ENCODE results near the gene BEST2. TPM values are rescaled to one million over a fixed set of nuclear protein-coding genes. Genes with fewer than 3 reads are reported as not detected.

Gene BEST2
- total RNA-seq, 1 experiment from 2014 or later: not detected

DNA sequence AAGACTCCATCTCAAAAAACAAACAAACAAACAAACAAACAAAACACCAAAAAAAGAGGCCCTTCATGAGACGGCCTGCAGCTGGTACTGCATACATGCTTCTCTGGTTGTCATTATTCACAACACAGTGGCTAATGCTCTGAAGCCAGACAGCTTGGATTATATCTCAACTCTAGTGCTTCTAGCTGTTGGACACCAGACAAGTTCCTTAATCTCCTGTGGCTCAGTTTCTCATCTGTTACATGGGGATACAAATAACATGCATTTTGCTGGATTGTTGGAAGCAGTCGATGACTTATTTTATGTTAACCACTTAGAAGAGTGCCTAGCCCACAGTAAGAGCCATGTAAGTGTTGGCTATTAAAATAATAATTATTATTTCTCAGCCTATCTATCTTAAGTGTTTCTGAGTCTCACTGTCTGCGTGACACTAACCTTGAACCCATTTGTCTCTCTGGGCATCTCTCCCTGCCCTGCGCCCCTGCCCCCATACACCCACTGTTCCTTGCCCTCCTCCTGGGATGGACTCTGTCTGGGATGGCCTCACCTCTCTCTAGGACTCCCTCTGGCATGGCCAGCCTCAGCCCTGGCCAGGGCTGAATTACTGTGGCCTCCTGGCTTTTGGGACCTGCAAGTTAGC lies 36.6 kb downstream of the BEST2 start:
- H3K9me3 ChIP-seq (ENCODE audit: low read length): no peaks in the 10 kb centered on the region
- peaks cover 64% of the 10 kb centered on the region for H3K4me1 ChIP-seq (ENCODE audit: low read length)
- no peaks in the 10 kb centered on the region for H3K9me2 ChIP-seq (replicated peaks; ENCODE audit: insufficient read depth, low read length)
- H3K27me3 ChIP-seq (ENCODE audit: low read length): no peaks in the 10 kb centered on the region
- H3K27ac ChIP-seq (ENCODE audit: low read length): peak overlapping the region; percentile 84
- H3K79me2 ChIP-seq (ENCODE audit: low read length): peaks cover 17% of the 10 kb centered on the region
- H3K4me2 ChIP-seq (ENCODE audit: low read depth, low read length, poor library complexity, severe bottlenecking): peak overlapping the region; percentile 95
- H3K4me3 ChIP-seq (ENCODE audit: low read length): no peak overlapping the region; the same call in 1 of the 2 replicates
- DNase-seq: no peak
- peak overlapping the region; percentile 77 for H3K9ac ChIP-seq (ENCODE audit: low read length)
- H4K20me1 ChIP-seq (ENCODE audit: insufficient read depth, low read depth, low read length): peaks cover 5% of the 10 kb centered on the region; the same call in 1 of the 2 replicates
- no peak overlapping the region for H2AFZ ChIP-seq (ENCODE audit: low read length)
- no peaks in the 10 kb centered on the region for H3K36me3 ChIP-seq (ENCODE audit: insufficient read depth, low read length)

DNA sequence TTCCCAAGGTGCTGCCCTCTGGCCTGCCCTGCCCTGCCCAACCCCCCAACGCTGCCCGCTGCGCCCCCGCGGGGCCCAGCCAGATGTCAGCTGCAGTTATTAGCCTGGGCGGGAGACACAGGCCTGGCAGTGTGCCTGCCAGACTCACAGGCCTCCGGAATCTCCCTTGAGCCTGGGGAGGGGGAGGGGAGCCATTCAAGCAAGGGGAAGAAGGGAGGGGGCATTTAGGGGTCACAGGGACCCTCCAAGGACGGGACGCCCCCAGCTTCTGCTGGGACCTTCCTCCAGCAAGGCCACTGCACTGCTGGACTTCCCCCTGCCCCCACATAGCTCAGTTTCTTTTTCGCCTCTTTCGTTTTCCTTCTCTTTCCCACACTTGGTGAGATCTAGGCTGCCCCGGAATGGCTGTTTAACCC lies 37.1 kb downstream of the BEST2 start:
- Histone ChIP-seq H3K4me3 (ENCODE audit: low read length) (peak overlapping the region; percentile 80), H3K9me3 (ENCODE audit: low read length) (no peaks in the 10 kb centered on the region), H3K36me3 (ENCODE audit: insufficient read depth, low read length) (no peaks in the 10 kb centered on the region), H3K4me2 (ENCODE audit: low read depth, low read length, poor library complexity, severe bottlenecking) (peak overlapping the region; percentile 95), H2AFZ (ENCODE audit: low read length) (no peak overlapping the region), H3K27me3 (ENCODE audit: low read length) (no peaks in the 10 kb centered on the region), H3K79me2 (ENCODE audit: low read length) (peaks cover 18% of the 10 kb centered on the region), H3K27ac (ENCODE audit: low read length) (peak overlapping the region; percentile 84), H4K20me1 (ENCODE audit: insufficient read depth, low read depth, low read length) (peaks cover 5% of the 10 kb centered on the region; the same call in 1 of the 2 replicates), H3K4me1 (ENCODE audit: low read length) (peaks cover 60% of the 10 kb centered on the region), H3K9ac (ENCODE audit: low read length) (peak overlapping the region; percentile 77), H3K9me2 (replicated peaks; ENCODE audit: insufficient read depth, low read length) (no peaks in the 10 kb centered on the region)
- peak; percentile 60 for DNase-seq

DNA sequence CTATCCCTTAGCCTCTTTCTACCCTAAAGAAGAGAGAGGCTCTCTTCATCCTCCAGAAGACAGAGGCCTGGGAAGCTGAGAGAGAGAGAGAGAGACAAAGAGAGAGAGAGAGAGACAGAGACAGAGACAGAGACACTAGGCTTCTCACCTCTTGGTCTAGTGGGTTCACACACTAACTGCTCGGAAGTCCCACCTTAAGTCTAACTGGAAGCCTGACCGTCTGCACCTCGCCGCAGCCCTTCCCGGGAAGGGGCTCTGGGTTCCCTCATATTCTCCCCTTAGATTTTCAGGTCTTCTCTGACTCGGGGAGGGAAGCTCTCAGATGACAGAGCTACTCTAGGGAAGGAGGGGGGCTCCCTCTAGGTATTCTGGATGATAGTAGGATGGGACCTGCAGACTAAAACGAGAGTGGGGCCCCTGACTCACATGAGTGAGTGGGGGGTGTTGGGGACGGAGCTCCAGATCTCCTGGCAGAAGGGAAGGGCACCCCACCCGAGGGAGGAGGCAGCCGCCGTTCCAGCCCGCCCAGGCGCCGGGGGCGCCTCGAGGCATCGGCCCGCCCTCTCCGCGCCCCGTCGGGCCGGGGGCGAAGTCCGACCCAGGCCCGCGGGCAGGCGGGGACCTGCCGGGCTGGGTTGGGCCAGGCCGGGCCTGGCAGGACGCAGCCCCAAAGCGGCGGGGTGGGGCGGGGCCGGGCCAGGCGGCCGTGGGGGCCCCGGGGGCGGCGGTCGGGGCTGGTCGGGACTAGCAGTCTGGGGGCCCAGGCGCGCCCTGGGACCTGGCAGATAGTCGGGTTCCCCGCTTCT lies 37.7 kb downstream of the BEST2 start:
- no peak overlapping the region for H2AFZ ChIP-seq (ENCODE audit: low read length)

DNA sequence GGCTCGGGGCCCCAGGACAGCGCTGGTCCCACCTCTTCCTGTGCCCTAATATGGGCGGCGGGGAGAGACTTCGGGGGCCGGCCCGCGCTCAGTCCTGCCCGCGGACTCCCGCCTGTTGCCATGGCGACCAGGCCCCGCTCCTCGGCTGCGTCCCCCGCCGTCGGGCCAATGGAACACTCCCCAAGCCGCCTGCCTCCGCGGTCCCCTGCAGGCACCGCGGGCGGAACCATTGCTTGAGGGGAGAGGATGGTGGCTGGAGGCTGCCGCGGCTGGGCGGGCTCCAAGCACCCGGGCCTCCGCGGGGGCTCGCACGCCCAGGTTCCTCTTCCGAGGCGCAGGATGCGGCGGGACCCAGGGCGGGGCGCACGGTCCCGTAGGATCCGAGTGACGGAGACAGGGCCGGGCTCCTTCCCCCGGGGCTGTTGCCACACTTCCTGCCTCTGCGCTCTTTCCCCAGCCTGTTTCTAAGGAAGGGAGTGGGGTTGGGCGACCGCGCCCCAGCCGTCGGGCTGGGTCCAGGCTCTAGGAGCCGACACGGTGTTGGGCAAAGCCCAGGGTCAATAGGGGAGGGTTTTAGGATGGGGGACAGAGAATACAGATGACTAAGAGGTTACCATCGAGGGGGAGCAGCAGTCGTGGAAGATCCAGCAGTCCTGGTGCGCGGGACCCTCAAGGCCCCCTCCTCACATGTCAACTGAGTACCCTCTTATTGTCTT lies 38.5 kb downstream of the BEST2 start:
- no peaks in the 10 kb centered on the region for H3K36me3 ChIP-seq (ENCODE audit: insufficient read depth, low read length)
- H3K9ac ChIP-seq (ENCODE audit: low read length): peak overlapping the region; percentile 77
- H3K4me3 ChIP-seq (ENCODE audit: low read length): peak overlapping the region; percentile 80
- peak; percentile 98 for DNase-seq
- H3K4me2 ChIP-seq (ENCODE audit: low read depth, low read length, poor library complexity, severe bottlenecking): peak overlapping the region; percentile 95
- peaks cover 18% of the 10 kb centered on the region for H3K79me2 ChIP-seq (ENCODE audit: low read length)
- H3K27me3 ChIP-seq (ENCODE audit: low read length): no peaks in the 10 kb centered on the region
- H3K27ac ChIP-seq (ENCODE audit: low read length): peak overlapping the region; percentile 84
- no peak overlapping the region for H2AFZ ChIP-seq (ENCODE audit: low read length)
- H3K9me3 ChIP-seq (ENCODE audit: low read length): no peaks in the 10 kb centered on the region
- peaks cover 5% of the 10 kb centered on the region; the same call in 1 of the 2 replicates for H4K20me1 ChIP-seq (ENCODE audit: insufficient read depth, low read depth, low read length)
- no peaks in the 10 kb centered on the region for H3K9me2 ChIP-seq (replicated peaks; ENCODE audit: insufficient read depth, low read length)
- peaks cover 60% of the 10 kb centered on the region for H3K4me1 ChIP-seq (ENCODE audit: low read length)

More for the DNA sequence above, 37.7 kb downstream of the BEST2 start:
- Histone ChIP-seq H3K9ac (ENCODE audit: low read length) (peak overlapping the region; percentile 77), H4K20me1 (ENCODE audit: insufficient read depth, low read depth, low read length) (peaks cover 5% of the 10 kb centered on the region; the same call in 1 of the 2 replicates), H3K79me2 (ENCODE audit: low read length) (peaks cover 18% of the 10 kb centered on the region), H3K9me2 (replicated peaks; ENCODE audit: insufficient read depth, low read length) (no peaks in the 10 kb centered on the region), H3K9me3 (ENCODE audit: low read length) (no peaks in the 10 kb centered on the region), H3K36me3 (ENCODE audit: insufficient read depth, low read length) (no peaks in the 10 kb centered on the region), H3K27me3 (ENCODE audit: low read length) (no peaks in the 10 kb centered on the region), H3K27ac (ENCODE audit: low read length) (peak overlapping the region; percentile 84), H3K4me2 (ENCODE audit: low read depth, low read length, poor library complexity, severe bottlenecking) (peak overlapping the region; percentile 95), H3K4me1 (ENCODE audit: low read length) (peaks cover 60% of the 10 kb centered on the region), H3K4me3 (ENCODE audit: low read length) (peak overlapping the region; percentile 80)
- peak; percentile 53 for DNase-seq

DNA sequence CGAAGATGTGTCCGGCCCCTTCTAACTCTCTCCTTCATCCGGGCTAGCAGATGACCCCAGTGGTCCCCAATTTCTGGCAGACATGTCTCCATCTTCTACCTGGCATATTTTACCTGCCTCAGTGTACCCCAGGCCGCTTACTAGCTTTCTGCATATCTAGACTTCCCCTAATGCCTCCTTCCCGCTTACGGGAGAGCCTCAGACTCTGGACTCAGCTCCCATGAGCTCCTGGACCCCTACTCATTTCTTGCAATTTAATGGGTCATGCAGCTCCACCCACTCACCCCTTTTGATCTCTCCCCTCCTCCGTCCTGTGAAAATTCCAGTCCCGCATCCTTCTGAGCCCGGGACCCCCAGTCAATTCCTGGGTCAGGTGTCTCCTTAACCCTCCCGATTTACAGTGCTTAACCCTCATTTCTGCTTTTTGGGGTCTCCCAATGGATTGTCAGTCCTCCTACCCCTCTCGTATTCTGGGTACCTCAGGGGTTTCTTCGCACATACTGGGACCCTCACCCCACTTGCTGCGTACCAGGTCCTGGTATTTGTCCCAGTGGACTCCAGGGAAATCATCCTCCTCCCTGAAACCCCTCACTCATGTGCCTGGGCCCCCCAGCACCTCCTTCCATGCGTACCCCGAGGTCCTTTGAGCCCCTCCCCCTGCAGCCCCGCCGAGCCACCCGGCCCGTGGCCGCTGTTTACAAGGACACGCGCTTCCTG lies 39.2 kb downstream of the BEST2 start:
- Histone ChIP-seq H3K36me3 (ENCODE audit: insufficient read depth, low read length) (no peaks in the 10 kb centered on the region), H3K4me3 (ENCODE audit: low read length) (peak overlapping the region; percentile 80), H3K79me2 (ENCODE audit: low read length) (peaks cover 18% of the 10 kb centered on the region), H2AFZ (ENCODE audit: low read length) (no peak overlapping the region), H3K9me2 (replicated peaks; ENCODE audit: insufficient read depth, low read length) (no peaks in the 10 kb centered on the region), H3K4me1 (ENCODE audit: low read length) (peaks cover 53% of the 10 kb centered on the region), H3K9ac (ENCODE audit: low read length) (peak overlapping the region; percentile 77), H3K4me2 (ENCODE audit: low read depth, low read length, poor library complexity, severe bottlenecking) (peak overlapping the region; percentile 95), H3K27me3 (ENCODE audit: low read length) (no peaks in the 10 kb centered on the region), H4K20me1 (ENCODE audit: insufficient read depth, low read depth, low read length) (peaks cover 5% of the 10 kb centered on the region; the same call in 1 of the 2 replicates), H3K27ac (ENCODE audit: low read length) (peak overlapping the region; percentile 57), H3K9me3 (ENCODE audit: low read length) (no peaks in the 10 kb centered on the region)
- peak; percentile 54 for DNase-seq

DNA sequence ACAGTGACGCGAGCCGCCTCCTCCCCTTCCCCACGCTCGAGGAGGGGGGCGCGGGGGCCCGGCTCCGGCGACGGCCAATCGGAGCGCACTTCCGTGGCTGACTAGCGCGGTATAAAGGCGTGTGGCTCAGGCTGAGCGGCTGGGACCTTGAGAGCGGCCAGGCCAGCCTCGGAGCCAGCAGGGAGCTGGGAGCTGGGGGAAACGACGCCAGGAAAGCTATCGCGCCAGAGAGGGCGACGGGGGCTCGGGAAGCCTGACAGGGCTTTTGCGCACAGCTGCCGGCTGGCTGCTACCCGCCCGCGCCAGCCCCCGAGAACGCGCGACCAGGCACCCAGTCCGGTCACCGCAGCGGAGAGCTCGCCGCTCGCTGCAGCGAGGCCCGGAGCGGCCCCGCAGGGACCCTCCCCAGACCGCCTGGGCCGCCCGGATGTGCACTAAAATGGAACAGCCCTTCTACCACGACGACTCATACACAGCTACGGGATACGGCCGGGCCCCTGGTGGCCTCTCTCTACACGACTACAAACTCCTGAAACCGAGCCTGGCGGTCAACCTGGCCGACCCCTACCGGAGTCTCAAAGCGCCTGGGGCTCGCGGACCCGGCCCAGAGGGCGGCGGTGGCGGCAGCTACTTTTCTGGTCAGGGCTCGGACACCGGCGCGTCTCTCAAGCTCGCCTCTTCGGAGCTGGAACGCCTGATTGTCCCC lies 39.9 kb downstream of the BEST2 start, which contains the start of gene JUNB:
JUNB (plus strand) TSS at position 142 of the 706 bp plus-strand sequence; CDS start at position 428, 286 bp downstream.
- Histone ChIP-seq H2AFZ (ENCODE audit: low read length) (no peak within 1 kb of the TSS), H3K27me3 (ENCODE audit: low read length) (no peaks in the 10 kb centered on the region), H3K79me2 (ENCODE audit: low read length) (peaks cover 18% of the 10 kb centered on the region), H3K4me3 (ENCODE audit: low read length) (peak within 1 kb of the TSS; percentile 80), H3K9ac (ENCODE audit: low read length) (peak within 1 kb of the TSS; percentile 96), H3K9me3 (ENCODE audit: low read length) (no peaks in the 10 kb centered on the region), H3K4me1 (ENCODE audit: low read length) (peaks cover 51% of the 10 kb centered on the region), H4K20me1 (ENCODE audit: insufficient read depth, low read depth, low read length) (peaks cover 5% of the 10 kb centered on the region; the same call in 1 of the 2 replicates), H3K4me2 (ENCODE audit: low read depth, low read length, poor library complexity, severe bottlenecking) (peak within 1 kb of the TSS; percentile 95), H3K9me2 (replicated peaks; ENCODE audit: insufficient read depth, low read length) (no peaks in the 10 kb centered on the region), H3K27ac (ENCODE audit: low read length) (peak within 1 kb of the TSS; percentile 84), H3K36me3 (ENCODE audit: insufficient read depth, low read length) (no peaks in the 10 kb centered on the region)
- peak; percentile 98 for DNase-seq
